IPS-11a (cell line): ENCODE data around the gene NSD1.
"Not testable (repeated sequence)": the region's sequence is repeated elsewhere in the genome, so short reads cannot be mapped to it uniquely, and the experiment has no call there.

ENCODE experiments used
- H3K4me3 ChIP-seq: one replicate; pipeline ENCODE4 v1.5.1; 2013; ENCODE audit warnings: low read depth, low read length, control low read depth

NSD1 gene

GRCh38 chr5:177338251-177339106 is 204.9 kb downstream of the NSD1 start:
- no peak overlapping the region for H3K4me3 ChIP-seq

DNA sequence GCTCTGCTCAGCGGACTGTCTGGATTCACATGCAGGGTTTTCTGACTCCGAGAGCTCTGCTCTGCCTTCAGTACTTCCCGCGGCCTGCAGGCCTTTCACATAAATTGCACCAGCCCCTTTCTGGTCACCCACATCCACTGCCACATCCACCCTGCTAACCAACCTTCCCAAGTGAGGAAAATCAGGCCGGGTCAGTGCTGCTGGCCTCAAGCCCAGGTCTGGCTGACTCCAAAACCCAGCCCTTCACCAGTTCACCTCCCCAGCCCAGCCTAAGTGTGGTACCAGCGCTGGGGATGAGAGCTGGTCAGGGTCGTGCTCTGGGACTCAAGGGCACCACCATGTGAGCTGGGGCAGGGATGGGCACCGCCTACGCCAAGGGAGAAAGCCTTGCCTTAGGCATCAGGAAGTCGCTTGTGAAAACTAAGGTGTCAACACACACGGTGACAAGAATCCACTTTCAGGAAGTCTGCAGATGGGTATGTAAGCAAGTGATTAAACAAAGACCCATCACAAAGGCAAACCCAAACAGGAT is 205.6 kb downstream of the NSD1 start:
- H3K4me3 ChIP-seq, result no peak overlapping the region

DNA sequence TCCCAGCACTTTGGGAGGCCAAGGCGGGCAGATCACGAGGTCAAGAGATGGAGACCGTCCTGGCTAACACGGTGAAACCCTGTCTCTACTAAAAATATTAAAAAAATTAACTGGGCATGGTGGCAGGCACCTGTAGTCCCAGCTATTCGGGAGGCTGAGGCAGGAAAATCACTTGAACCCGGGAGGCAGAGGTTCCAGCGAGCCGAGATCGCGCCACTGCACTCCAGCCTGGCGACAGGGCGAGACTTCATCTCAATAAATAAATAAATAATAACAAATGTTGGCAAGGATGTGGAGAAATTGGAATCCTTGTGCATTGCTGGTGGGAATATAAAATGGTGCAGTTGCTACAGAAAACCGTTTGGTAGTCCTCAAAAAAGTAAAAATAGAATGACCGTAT is 209.4 kb downstream of the NSD1 start:
- H3K4me3 ChIP-seq, result not testable (repeated sequence)

DNA sequence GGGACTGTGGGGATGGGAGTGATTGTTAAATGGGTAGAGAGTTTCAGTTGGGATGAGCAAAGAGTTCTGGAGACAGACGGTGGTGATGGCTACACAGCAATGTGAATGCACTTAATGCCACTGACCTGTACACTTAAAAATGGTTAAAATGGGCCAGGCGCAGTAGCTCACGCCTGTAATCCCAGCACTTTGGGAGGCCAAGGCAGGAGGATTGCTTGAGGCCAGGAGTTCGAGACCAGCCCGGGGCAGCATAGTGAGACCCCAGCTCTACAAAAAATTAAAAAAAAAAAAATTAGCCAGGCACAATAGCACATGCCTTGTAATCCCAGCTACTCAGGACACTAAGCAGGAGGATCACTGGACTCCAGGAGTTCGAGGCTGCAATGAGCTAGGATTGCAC is 210.2 kb downstream of the NSD1 start:
- no peak overlapping the region for H3K4me3 ChIP-seq

GRCh38 chr5:177344891-177345290 is 211.3 kb downstream of the NSD1 start:
- no peak overlapping the region for H3K4me3 ChIP-seq

- H3K4me3 ChIP-seq, result no peak overlapping the region
These were observed 213.2 kb downstream of the NSD1 start for GRCh38 chr5:177346820-177347219.

GRCh38 chr5:177347699-177348098 is 214.1 kb downstream of the NSD1 start:
- no peak overlapping the region for H3K4me3 ChIP-seq

GRCh38 chr5:177349362-177349647 is 215.7 kb downstream of the NSD1 start:
- no peak overlapping the region for H3K4me3 ChIP-seq

DNA sequence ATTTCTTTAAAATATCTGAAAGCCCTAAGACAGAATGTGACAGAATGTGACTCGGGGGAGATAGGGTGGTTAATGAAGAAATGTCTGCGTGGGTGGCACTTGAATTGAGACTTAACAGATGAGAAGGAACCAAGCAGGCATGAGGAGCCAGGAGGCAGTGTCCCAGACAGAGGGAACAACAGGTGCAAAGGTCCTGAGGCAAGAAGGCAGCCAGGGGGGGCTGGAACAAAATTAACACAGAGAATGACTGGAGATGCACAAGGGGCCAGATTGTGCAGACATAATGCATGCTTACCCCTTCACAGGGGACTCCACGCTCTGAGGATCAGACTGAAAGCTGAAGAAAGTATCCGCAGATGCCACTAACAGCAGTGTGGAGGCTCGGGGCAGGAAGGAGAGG is 216.2 kb downstream of the NSD1 start:
- no peak overlapping the region for H3K4me3 ChIP-seq
